ENCODE results near the gene PCDH15.

DNA sequence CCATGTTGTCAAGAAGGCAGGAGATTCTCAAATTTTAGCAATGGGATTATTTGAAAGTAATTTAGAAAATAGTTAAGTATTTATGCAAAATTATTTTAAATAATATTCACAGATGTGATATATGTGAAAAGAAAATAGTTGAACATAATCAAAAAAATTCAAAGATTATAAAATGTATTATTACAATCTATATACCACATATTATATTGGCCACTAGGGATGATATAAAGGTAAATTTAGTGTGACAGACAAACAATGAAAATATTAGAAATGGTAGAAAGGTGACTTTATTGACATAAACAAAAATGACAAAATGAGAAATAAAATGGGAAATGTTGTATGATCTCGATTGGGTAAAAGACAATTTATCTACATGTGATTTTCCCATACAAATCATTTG is 385.5 kb downstream of the PCDH15 start:
- peak in 1 of 4 experiments; percentile 29 for TF ChIP-seq CTCF (IDR thresholded peaks at IDR 0.05)
- TF ChIP-seq POLR2AphosphoS5 (IDR thresholded peaks at IDR 0.05), result no peak
- TF ChIP-seq POLR2A (IDR thresholded peaks at IDR 0.05), result no peak

All from prostate gland (tissue), 2 donors.